ENCODE results near the gene DNTT.

GRCh38 chr10:96342402-96342801, 38.2 kb downstream of the DNTT start:
- TF ChIP-seq, protein P1, sequence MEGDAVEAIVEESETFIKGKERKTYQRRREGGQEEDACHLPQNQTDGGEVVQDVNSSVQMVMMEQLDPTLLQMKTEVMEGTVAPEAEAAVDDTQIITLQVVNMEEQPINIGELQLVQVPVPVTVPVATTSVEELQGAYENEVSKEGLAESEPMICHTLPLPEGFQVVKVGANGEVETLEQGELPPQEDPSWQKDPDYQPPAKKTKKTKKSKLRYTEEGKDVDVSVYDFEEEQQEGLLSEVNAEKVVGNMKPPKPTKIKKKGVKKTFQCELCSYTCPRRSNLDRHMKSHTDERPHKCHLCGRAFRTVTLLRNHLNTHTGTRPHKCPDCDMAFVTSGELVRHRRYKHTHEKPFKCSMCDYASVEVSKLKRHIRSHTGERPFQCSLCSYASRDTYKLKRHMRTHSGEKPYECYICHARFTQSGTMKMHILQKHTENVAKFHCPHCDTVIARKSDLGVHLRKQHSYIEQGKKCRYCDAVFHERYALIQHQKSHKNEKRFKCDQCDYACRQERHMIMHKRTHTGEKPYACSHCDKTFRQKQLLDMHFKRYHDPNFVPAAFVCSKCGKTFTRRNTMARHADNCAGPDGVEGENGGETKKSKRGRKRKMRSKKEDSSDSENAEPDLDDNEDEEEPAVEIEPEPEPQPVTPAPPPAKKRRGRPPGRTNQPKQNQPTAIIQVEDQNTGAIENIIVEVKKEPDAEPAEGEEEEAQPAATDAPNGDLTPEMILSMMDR (IDR thresholded peaks at IDR 0.05) = no peak
- no peak for TF ChIP-seq POLR2A (IDR thresholded peaks at IDR 0.05; ENCODE audit: low read depth)
- no peak for TF ChIP-seq POLR2AphosphoS5 (IDR thresholded peaks at IDR 0.05)
- no peak for TF ChIP-seq EP300 (IDR thresholded peaks at IDR 0.05)

Measured in esophagus muscularis mucosa (tissue), 4 donors.